ENCODE results near the gene CDH13. TPM values are rescaled to one million over a fixed set of nuclear protein-coding genes. Genes with fewer than 3 reads are reported as not detected.

The CDH13 gene
- total and polyA plus RNA-seq, 2 experiments from 2014 or later, result 1.6 to 4.4 TPM

GRCh38 chr16:83137326-83137781 lies 510.6 kb downstream of the CDH13 start:
- no peaks in the 10 kb centered on the region for H3K4me1 ChIP-seq (ENCODE audit: insufficient read depth)
- TF ChIP-seq STAT1 (IDR thresholded peaks at IDR 0.05; ENCODE audit: unreplicated experiment) (no peak), ZNF331 (CRISPR knock-in tag; IDR thresholded peaks at IDR 0.05; ENCODE audit: low read depth) (no peak), ZNF114 (CRISPR knock-in tag; IDR thresholded peaks at IDR 0.05) (no peak), POLR2AphosphoS5 (IDR thresholded peaks at IDR 0.05; ENCODE audit: low read depth) (no peak), CTCF (conservative IDR thresholded peaks at IDR 0.05; ENCODE audit: low read depth in 2 of 2) (no peak), ZNF462 (CRISPR knock-in tag; IDR thresholded peaks at IDR 0.05) (no peak), REST (IDR thresholded peaks at IDR 0.05; ENCODE audit: unreplicated experiment) (no peak)
- H3K4me2 ChIP-seq, result no peak overlapping the region
- Mint-ChIP-seq H3K36me3 (ENCODE audit: low read depth) (no peaks in the 10 kb centered on the region), H3K9me3 (peaks cover 6% of the 10 kb centered on the region; the same call in 2 of the 3 replicates), H3K4me1 (peaks cover 4% of the 10 kb centered on the region; the same call in 1 of the 3 replicates), H3K27ac (peak overlapping the region; percentile 46; the same call in 1 of the 2 replicates), H3K4me3 (no peak overlapping the region), H3K27me3 (ENCODE audit: insufficient read depth, low read depth, poor library complexity) (peaks cover 6% of the 10 kb centered on the region)
- no peaks in the 10 kb centered on the region for H3K36me3 ChIP-seq (ENCODE audit: insufficient read depth)
- peak overlapping the region; percentile 66; the same call in 1 of the 2 replicates for H2AFZ ChIP-seq
- no peaks in the 10 kb centered on the region for H3K27me3 ChIP-seq (ENCODE audit: insufficient read depth)
- H4K20me1 ChIP-seq (replicated peaks; ENCODE audit: insufficient read depth), result no peaks in the 10 kb centered on the region
- ATAC-seq (no peak), DNase-seq (ENCODE audit: low spot score) (no peak)
- no peaks in the 10 kb centered on the region for H3F3A ChIP-seq (replicated peaks; ENCODE audit: low read depth)
- H3K27ac ChIP-seq (ENCODE audit: low read depth), result no peak overlapping the region
- H3K4me3 ChIP-seq, result no peak overlapping the region
- no peaks in the 10 kb centered on the region for H3K79me2 ChIP-seq (replicated peaks; ENCODE audit: insufficient read depth)
- no peaks in the 10 kb centered on the region for H3K9me2 ChIP-seq (ENCODE audit: insufficient read depth)

Measured in GM23338 (cell line).